Left ventricle myocardium inferior (tissue), 1 donor: ENCODE results near the gene NECAB2. TPM values are rescaled to one million over a fixed set of nuclear protein-coding genes. Genes with fewer than 3 reads are reported as not detected.

Source experiments
- DNase-seq: peaks from one replicate; pipeline ENCODE4 v3.0.0-alpha.2; 2020
- H3K27ac ChIP-seq: fragments of 200-600 bp; replicated peaks from 2 replicates; pipeline ENCODE4 v1.8.0; 2021
- H3K27me3 ChIP-seq: fragments of 200-600 bp; 2 replicates; pipeline ENCODE4 v1.8.0; 2021; ENCODE audit warnings: low read depth
- H3K36me3 ChIP-seq: fragments of 200-600 bp; 2 replicates; pipeline ENCODE4 v1.8.0; 2021
- H3K4me1 ChIP-seq: fragments of 200-600 bp; 2 replicates; pipeline ENCODE4 v1.8.0; 2021
- H3K4me3 ChIP-seq: fragments of 200-600 bp; 2 replicates; pipeline ENCODE4 v1.8.0; 2021; ENCODE audit warnings: mild to moderate bottlenecking, moderate library complexity
- H3K9me3 ChIP-seq: fragments of 200-600 bp; replicated peaks from 2 replicates; pipeline ENCODE4 v1.8.0; 2021
- intact Hi-C: fragments of 100-400 bp; cut with micrococcal nuclease; formaldehyde crosslinking; loops from one replicate; pipeline ENCODE4 v1.11.0; 2022
- total RNA-seq: library from RNA; stranded (reverse); fragmentation: NEBNext Ultra II Directional; extraction: Animal tissue kit (Norgen Biotek cat#: 25700); gene quantifications from one replicate; pipeline ENCODE4 v1.2.1, GENCODE V29; 2021
- TF ChIP-seq, protein P1 (sequence below): fragments of 200-600 bp; IDR thresholded peaks from 2 replicates; pipeline ENCODE4 v1.8.0; 2021; ENCODE audit warnings: antibody characterized with exemption, mild to moderate bottlenecking, borderline replicate concordance
- donor health status: DM: no; HTN: yes; CAD: no; lungs with severe emphysema.

The NECAB2 gene
- total RNA-seq, 1 donor from 2014 or later = 0.69 TPM

DNA sequence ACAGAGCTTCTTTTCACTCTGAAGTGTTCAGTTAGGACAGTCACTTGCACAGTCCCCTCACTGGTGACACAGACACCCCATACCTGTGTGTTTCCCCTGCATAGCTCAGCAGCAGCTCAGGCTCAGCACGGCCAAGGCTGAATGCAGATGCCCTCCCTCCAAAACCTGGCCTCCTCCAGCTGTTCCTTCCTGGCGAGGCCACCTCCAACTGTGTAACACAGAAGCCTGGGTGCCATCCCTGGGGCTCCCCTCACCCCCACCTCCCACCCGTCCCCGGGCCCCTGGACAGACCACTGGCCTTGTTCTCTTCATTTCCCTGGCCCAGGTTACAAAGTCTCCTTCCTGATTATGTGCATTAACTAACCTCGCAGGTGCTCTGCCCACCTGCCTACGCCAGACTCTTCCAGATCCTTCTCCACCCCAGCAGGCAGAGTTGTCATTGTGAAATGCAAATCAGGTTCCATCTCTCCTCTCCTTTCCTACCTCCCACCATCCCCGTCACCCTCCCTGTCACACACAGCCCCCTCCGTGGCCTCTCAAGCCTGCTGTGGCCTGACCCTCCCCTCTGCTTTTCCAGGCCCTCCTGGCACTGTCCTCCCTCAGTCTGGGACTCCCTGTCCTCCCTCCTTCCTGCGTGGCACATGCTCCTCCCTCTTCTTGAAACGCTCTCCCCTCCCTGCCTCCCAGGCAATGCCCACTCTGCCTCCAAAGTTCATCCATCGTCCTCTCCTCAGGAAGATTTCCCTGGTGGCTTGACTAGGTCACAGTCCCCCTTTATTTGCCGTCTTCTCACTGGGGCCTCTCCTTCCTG is 42.7 kb upstream of the NECAB2 start:
- TF ChIP-seq, protein P1, sequence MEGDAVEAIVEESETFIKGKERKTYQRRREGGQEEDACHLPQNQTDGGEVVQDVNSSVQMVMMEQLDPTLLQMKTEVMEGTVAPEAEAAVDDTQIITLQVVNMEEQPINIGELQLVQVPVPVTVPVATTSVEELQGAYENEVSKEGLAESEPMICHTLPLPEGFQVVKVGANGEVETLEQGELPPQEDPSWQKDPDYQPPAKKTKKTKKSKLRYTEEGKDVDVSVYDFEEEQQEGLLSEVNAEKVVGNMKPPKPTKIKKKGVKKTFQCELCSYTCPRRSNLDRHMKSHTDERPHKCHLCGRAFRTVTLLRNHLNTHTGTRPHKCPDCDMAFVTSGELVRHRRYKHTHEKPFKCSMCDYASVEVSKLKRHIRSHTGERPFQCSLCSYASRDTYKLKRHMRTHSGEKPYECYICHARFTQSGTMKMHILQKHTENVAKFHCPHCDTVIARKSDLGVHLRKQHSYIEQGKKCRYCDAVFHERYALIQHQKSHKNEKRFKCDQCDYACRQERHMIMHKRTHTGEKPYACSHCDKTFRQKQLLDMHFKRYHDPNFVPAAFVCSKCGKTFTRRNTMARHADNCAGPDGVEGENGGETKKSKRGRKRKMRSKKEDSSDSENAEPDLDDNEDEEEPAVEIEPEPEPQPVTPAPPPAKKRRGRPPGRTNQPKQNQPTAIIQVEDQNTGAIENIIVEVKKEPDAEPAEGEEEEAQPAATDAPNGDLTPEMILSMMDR = no peak
- no peak overlapping the region for H3K4me3 ChIP-seq
- no peak overlapping the region for H3K27ac ChIP-seq
- no peaks in the 10 kb centered on the region for H3K27me3 ChIP-seq
- peaks cover 18% of the 10 kb centered on the region for H3K4me1 ChIP-seq
- no peaks in the 10 kb centered on the region for H3K9me3 ChIP-seq
- intact Hi-C loops = no loop called here
- peak; percentile 9 for DNase-seq
- peaks cover 13% of the 10 kb centered on the region for H3K36me3 ChIP-seq

DNA sequence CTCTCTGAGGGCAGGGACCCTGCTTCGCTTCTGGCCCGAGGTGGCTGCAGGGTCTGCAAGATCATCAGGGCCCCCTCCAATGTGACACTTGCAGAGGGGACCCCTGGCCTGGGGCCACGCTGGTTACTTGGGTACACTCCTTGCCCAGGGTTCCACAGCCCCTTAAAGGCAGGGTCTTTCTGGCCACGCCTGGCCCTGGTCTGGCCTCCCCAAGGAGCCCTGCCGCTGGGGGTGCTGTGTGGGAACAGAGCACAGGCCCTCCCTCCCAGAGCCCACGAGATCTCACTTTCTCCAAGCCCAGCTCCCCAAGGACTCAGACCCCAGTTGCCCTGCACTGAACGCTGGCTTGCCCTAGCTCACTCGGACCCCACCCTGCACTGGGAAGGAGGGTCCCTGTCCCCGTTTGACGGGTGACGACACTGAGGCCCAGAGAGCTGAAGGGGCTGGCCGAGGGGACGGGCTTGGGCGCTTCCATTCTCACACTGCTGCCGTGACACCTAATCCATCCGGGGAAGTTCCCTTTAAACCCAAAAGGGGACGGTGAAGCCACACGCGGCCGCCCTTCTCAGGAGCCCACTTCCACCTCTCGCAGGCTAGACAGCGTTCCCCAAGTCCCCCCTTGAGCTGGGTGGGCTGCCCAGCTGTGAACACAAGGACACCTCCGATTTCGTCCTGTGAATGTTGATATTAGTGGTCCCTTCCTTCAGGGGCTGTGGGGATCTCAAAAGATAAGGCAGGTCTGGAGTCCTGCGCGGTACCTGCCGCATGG is 41.9 kb upstream of the NECAB2 start:
- H3K36me3 ChIP-seq = peaks cover 9% of the 10 kb centered on the region
- H3K4me1 ChIP-seq = peaks cover 26% of the 10 kb centered on the region
- DNase-seq = peak; percentile 15
- intact Hi-C loops = no loop called here
- H3K4me3 ChIP-seq = no peak overlapping the region
- no peaks in the 10 kb centered on the region for H3K27me3 ChIP-seq
- TF ChIP-seq, protein P1 = no peak
- no peaks in the 10 kb centered on the region for H3K9me3 ChIP-seq
- H3K27ac ChIP-seq = no peak overlapping the region

DNA sequence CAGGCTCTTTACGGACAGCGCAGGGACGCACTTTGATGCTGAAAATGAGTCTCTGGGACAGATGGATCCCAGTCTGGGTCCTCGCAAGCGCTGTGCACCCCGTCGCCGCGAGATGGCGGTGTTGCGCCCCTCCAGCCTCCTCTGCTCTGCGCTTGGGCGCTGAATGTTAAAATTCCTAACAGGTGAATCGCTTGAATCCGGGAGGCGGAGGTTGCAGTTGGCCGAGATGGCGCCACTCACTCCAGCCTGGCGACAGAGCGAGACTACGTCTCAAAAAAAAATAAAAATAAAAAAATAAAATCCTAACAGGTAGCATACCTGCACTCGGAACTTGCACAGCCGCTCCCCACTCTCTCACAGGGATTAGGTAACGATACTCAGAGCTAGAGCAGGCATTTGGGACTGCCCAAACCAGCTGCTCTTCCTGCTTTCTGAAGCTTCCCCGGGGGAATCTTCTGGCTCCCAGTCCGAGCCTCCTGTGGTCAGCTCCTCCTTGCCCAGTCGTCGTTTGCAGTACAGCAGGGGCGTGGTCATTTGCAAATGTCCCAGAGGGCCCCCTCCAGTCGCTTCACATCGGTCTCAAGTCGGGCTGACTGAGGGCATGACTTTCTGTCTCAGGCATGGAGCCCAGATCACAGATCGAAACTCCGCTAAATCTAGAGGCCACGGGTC is 41.2 kb upstream of the NECAB2 start:
- Histone ChIP-seq H3K27me3 (no peaks in the 10 kb centered on the region), H3K4me1 (peaks cover 27% of the 10 kb centered on the region), H3K4me3 (no peak overlapping the region), H3K36me3 (peaks cover 9% of the 10 kb centered on the region), H3K9me3 (no peaks in the 10 kb centered on the region), H3K27ac (no peak overlapping the region)
- peak; percentile 63 for DNase-seq
- TF ChIP-seq, protein P1 = peak; percentile 97
- intact Hi-C loops = no loop called here

DNA sequence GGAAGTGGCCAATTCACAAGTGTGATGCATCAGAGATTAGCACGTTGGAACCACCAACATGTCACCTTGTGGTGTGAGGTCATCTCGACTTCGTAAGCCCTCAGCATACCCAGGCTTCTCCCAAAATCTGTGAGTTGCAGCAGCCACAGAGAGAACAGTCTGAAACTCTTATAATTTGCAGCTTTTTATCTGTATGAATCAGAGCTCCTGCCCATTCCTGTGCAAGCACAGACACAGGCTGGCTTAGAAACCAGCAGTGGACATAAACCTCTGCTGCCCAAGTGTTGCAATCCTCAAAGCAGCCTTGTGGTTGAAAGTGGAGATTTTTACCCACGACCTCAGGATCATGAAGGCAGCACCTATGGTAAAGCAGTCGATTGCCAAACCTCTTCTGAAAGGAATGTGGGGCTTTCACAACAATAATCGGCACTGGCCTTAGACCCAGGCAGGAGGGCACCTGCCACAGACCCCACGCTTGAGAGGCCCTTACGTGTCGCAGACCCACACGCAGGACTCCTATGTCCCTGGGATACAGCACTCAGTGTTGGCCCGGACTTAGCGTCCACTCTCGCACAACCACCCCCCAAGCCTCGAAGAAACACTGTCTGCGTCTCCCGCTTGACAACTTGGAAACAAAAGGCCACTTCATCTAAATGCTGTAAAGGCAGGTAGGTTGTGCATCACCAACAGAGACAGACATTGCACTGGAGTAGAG is 39.5 kb upstream of the NECAB2 start:
- no peak for DNase-seq
- peaks cover 9% of the 10 kb centered on the region for H3K36me3 ChIP-seq
- no peaks in the 10 kb centered on the region for H3K9me3 ChIP-seq
- no peaks in the 10 kb centered on the region for H3K27me3 ChIP-seq
- intact Hi-C loops = no loop called here
- TF ChIP-seq, protein P1 = no peak
- no peak overlapping the region for H3K27ac ChIP-seq
- H3K4me1 ChIP-seq = peaks cover 27% of the 10 kb centered on the region
- no peak overlapping the region for H3K4me3 ChIP-seq
